ENCODE measurements around the gene YY1. TPM values are rescaled to one million over a fixed set of nuclear protein-coding genes. Genes with fewer than 3 reads are reported as not detected.
"Not testable (repeated sequence)": the region's sequence is repeated elsewhere in the genome, so short reads cannot be mapped to it uniquely, and the experiment has no call there.

The YY1 gene
- total RNA-seq, 1 donor from 2014 or later, result 41.9 TPM

DNA sequence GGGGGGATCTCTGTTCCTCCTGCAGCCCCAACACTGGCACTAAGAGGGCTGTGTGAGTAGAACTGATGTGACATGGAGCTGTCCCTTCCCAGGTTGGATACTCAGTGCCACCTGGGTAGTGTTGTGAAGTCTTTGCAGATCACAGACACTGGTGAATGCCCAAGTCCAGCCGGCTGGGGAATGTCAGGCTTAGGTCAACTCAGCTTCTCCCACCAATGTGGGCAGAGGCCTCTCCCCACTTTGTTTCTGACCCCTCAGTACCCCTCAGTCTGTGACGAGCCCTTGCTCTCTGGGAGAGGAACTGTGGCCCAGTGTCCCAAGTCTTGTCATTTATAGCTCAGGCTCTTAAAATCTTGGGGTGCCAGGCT is 56.0 kb downstream of the YY1 start:
- no peak for DNase-seq (ENCODE audit: low read depth)
- H3K4me3 ChIP-seq (ENCODE audit: low read depth, low read length), result no peak overlapping the region
- TF ChIP-seq, protein P1, sequence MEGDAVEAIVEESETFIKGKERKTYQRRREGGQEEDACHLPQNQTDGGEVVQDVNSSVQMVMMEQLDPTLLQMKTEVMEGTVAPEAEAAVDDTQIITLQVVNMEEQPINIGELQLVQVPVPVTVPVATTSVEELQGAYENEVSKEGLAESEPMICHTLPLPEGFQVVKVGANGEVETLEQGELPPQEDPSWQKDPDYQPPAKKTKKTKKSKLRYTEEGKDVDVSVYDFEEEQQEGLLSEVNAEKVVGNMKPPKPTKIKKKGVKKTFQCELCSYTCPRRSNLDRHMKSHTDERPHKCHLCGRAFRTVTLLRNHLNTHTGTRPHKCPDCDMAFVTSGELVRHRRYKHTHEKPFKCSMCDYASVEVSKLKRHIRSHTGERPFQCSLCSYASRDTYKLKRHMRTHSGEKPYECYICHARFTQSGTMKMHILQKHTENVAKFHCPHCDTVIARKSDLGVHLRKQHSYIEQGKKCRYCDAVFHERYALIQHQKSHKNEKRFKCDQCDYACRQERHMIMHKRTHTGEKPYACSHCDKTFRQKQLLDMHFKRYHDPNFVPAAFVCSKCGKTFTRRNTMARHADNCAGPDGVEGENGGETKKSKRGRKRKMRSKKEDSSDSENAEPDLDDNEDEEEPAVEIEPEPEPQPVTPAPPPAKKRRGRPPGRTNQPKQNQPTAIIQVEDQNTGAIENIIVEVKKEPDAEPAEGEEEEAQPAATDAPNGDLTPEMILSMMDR (conservative IDR thresholded peaks at IDR 0.05; ENCODE audit: low read depth, low read length), result no peak

DNA sequence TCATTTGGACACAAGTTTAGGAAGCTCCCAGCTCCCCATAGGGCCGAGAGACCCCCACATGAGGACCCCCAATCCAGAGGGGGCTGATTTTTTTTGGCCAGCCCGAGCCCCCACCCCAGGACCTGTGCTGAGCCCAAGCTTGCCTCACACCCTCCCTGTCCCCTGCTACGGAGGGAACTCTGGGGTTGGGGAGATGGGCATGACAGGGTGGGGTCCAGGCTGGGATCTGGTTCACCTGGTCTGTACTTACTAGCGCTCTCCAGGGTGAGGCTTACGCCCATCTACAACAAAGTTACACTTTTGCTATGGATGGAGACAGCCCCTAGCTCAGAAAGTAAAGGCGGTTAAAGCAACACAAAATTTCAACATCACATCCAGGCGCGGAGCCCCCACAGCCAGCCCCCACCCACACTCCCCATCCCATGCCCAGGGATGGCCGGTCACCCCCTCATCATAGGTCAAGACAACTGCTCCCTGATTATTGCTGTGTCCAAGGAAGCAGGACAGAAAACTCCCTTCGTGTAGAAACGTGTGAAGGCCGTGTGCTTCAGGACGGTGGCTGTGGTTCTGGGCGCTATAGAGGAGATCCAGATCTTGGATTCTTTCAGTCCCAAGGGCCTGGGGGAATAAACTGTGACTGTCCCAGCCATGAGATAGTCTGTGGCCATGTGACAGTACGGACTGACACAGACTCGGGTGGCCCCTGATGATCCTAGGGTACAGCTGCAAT is 56.6 kb downstream of the YY1 start:
- no peak overlapping the region for H3K4me3 ChIP-seq (ENCODE audit: low read depth, low read length)
- DNase-seq (ENCODE audit: low read depth), result no peak
- TF ChIP-seq, protein P1 (conservative IDR thresholded peaks at IDR 0.05; ENCODE audit: low read depth, low read length), result no peak

DNA sequence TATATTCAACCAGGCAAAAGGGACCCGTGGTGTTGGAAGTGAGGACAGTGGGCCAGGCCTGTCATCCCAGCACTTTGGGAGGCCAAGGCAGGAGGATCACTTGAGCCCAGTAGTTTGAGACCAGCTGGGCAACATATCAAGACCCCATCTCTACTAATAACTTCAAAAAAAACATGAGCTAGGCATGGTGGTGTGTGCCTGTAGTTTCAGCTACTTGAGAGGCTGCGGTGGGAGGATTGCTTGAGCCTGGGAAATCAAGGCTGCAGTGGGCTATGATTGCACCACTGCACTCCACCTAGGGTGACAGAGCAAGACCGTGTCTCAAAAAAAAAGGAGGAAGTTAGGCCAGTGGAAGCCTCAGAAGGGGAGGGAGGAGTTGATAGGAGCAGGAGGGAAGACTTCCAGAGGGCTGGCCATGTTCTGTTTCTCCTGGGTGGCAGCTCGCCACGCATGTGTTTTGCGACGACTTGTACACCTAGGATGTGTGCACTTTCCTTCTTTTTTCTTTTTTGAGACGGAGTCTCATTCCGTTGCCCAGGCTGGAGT is 57.2 kb downstream of the YY1 start:
- H3K4me3 ChIP-seq (ENCODE audit: low read depth, low read length), result no peak overlapping the region
- TF ChIP-seq, protein P1 (conservative IDR thresholded peaks at IDR 0.05; ENCODE audit: low read depth, low read length), result no peak
- no peak for DNase-seq (ENCODE audit: low read depth)

DNA sequence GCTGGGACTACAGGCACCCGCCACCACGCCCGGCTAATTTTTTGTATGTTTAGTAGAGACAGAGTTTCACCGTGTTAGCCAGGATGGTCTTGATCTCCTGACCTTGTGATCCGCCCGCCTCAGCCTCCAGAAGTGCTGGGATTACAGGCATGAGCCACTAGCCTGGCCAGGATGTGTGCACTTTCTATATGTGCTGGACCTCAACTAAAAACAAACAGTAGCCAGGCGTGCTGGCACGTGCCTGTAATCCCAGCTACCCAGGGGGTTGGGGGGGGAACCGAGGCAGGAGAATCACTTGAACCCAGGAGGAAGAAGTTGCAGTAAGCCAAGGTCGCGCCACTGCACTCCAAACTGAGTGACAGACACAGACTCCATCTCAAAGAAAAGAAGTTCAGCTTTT is 57.8 kb downstream of the YY1 start:
- H3K4me3 ChIP-seq (ENCODE audit: low read depth, low read length); DNase-seq (ENCODE audit: low read depth): not testable (repeated sequence)

DNA sequence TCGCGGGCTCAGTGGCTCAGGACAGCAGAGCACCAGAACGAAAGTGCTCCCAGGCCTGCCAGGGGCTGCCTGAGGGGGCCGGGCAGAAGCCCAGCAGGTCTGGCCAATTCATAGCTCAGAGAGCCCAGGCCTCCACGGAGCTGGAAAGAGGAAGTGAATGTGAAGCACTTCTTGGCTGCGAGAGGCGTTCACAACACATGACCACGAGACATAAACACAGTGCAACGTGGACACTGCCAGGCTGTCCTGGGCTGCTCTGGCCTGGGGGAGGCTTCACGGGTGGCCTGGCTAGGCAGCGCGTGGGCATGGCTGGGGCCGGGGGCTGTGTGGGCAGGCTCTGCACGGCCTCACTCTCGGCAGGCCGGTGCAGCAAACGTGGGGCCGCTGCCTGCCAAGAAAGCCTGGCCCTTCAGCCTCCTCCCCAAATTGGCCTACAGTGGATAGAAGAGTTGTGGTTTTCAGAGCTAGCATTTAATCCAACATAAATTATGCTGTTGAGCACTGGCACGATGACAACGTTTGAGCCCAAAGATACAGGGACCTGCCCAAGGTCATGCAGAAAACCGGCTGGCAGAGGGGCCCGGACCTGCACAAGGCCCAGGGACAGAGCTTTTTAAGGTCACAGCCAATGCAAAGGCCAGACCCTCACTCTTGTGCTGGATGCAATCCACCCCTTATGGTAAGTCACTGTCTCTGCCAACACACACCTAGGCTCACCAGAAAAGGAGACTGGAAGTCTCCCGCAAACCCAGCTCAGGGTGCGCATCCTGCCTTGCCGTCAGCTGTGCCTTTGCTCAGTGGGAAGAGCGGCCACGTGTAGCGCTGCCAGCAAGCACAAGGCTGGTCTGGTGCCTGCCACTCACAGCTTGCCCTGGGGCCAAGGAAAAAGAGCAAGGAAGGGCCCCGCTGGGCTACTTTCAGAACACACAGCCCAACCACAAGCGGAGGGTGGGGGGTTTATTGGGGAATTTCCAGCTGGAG is 58.7 kb downstream of the YY1 start:
- TF ChIP-seq, protein P1 (conservative IDR thresholded peaks at IDR 0.05; ENCODE audit: low read depth, low read length), result no peak
- no peak for DNase-seq (ENCODE audit: low read depth)
- no peak overlapping the region for H3K4me3 ChIP-seq (ENCODE audit: low read depth, low read length)

DNA sequence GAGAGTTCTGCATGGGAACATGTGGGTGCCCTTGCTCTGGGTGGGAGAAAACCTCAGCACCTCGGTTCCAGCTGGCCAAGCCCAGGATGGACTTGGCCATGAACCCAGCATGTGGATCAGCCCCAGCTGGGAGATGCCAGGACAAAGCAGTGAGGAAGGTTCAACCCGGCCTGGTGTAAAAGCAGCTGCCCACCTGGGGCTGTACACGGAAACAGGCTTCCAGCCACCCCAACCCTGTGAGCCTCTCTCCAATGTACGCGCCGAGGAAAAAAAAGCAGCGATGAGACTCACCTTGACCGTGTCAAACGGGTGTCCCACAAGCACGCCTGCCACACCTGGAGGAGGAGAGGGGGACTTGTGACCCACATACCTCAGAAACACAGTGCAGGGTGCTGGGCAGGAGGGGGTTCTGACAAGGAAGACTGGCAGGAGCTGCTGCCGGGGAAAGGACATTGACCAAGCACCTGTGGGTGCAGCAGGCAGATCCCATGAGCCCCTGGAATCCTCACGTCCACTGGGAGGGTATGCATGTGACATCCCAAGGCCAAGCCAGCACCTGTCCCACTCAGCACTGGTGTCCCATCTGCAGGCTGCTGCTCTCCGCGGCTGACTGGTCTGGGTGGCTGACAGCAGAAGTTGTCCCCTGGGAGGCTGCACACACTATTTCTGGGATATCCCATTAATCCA is 59.8 kb downstream of the YY1 start:
- no peak overlapping the region for H3K4me3 ChIP-seq (ENCODE audit: low read depth, low read length)
- no peak for DNase-seq (ENCODE audit: low read depth)
- TF ChIP-seq, protein P1 (conservative IDR thresholded peaks at IDR 0.05; ENCODE audit: low read depth, low read length), result no peak

DNA sequence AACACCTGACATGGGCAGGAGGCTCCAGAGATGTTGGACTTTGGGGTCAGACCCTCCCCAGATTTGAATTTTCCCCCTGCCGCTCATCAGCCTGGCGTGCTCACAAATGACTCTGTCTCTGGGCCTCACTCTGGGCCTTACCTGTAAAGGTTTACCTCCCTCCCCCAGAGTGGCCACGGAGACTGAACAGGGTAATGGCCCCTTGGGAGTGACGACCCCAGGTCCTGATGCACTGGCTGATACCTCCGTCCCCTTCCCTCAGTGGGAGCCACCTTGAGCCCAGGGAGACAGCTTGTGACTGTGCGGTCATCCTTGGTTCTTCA is 60.3 kb downstream of the YY1 start:
- no peak for DNase-seq (ENCODE audit: low read depth)
- no peak overlapping the region for H3K4me3 ChIP-seq (ENCODE audit: low read depth, low read length)
- TF ChIP-seq, protein P1 (conservative IDR thresholded peaks at IDR 0.05; ENCODE audit: low read depth, low read length), result no peak

Measured in epithelial cell of proximal tubule (primary cell).